Activated CD8-positive, alpha-beta memory T cell treated with anti-CD3 and anti-CD28 coated beads for 36 hours (primary cell): Measurements from ENCODE around the gene KRT40. TPM values are rescaled to one million over a fixed set of nuclear protein-coding genes. Genes with fewer than 3 reads are reported as not detected.

Experiments
- CTCF ChIA-PET: fragments of 350-600 bp; sonication (Branson Sonifier 250); formaldehyde crosslinking; loops from one replicate; lab custom pipeline; 2021; ENCODE audit warnings: antibody characterized with exemption; lab: Charles Lee
- POLR2A ChIA-PET: fragments of 350-600 bp; sonication (Branson Sonifier 250); formaldehyde crosslinking; loops from one replicate; lab custom pipeline; 2021; ENCODE audit warnings: antibody characterized with exemption; lab: Charles Lee
- total RNA-seq, 2 experiments: library from RNA; stranded (reverse); gene quantifications; one replicate each; pipeline ENCODE4 v1.2.3, GENCODE V29; 2021

Gene KRT40
- total RNA-seq, 2 experiments from 2014 or later = not detected

DNA sequence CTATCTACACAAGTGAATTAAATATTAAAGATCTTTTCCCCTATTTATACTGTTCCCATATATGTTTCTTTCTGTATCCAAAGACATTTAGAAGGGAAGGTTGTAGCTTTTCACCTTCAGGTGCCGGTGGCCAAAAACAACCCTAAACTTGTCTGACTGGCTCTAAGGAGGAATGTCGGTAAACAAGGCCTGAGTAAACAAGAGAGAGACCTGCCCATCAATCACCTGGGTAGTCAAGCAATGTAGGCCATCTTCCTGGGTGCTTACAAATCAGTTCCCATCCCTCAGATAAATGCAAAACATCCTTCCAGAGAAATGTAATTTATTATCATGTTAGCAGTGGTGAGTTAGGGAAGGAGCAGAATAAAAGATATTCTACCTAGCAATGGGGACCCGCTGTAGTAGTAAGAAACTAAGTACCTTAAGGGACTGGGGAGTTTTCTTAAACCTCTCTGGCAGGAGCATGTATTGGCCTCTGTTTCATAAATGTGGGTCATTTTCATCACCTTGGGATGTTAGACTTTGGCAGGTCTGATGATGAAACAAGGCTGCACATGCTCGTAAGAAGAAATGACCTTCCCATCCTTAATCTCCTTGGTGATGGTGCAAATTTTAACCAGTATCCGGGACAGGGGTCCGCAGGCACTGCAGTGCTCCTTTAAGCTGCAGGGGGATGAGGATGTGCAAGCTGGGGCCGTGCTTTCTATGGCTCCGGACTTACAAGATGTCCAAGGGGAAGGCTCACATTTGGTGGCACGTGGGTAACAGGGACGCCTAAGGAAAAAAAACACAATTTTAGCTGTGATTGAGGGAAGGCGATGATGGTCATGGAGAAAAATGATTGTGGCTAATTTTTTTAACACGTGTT is 25.8 kb downstream of the KRT40 start:
- CTCF ChIA-PET = no interaction called here
- POLR2A ChIA-PET = no interaction called here

DNA sequence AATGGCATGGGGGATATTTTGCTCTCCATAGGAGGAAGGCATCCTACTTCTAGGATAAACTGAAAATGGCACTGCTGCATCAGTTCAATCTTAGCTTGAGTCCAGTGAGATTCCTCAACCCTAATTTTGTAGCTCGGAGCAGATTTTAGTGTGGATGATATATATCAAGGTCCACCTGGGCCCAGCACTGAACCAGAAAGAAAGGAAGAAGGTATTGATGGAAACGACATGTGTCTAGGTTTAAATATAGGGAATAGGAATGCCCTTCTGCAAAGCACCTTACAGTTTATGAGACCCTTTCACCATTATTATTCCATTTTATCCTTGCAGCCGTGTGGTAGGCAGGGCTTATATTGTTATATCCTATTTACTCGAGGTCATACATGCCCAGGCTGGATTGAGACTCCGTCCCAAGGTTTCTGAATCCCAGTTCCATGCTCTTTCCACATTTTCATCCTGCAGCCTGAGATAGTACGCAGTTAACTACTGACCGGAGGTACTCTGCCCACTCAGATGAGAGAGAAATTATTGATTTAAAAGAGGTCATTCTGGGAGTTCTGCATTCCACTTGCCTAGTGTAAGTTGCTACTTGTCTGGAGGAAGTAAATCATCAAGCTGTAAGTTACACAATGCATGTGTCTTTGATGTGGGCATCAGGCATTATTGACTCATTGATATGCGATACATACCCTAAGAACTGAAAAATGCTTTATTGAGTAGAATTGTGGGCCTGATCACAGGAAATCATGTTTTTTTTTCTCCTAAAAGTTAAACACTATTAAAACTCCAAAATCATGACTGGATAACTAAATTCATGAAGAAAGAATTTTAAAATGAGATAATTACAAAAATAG is 27.5 kb downstream of the KRT40 start:
- CTCF ChIA-PET = no interaction called here
- POLR2A ChIA-PET = no interaction called here

DNA sequence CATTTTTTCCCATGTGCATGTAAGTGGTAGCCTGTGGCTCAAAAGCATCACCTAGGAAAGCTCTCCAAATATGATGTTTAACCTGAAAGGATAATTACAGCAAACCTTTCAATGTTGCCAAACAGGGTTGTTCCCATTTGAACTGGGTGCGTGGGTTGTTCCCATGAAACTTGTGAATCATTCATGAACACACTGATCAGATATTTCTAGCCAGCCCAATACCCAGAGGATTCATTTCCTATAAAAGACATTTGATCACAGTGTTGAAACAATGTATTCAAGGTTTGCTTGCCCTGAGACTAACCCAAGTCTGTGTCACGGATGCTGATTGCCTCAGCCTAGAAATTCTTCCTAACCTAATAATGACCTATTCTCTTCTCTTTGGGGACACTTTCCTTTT is 30.2 kb downstream of the KRT40 start:
- CTCF ChIA-PET = interaction anchor here (0.6 kb wide), 1 partner anchor 337 kb away, joined by 3 read pairs; no protein-coding TSS in a partner anchor
- POLR2A ChIA-PET = interaction anchor here (0.7 kb wide), 1 partner anchor 121 kb away, joined by 4 read pairs; no protein-coding TSS in a partner anchor

DNA sequence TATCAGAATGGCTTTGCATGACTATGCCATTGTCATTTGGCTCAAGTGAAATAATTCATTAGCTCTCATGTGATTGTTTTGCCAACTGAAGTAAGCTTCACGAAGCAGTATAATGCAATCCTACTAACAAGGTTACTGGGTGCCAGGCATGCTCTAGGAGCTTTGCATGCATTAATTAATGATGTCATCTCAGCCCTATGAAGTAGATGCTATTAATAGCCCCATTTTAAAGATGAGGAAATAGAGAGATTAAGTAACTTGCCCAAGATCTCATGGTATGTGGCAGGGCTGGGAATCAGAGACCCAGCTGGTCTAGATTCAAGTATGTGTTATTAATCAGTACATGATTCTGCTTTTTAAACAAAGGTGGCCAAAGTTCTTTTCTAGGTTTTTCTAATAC is 31.5 kb downstream of the KRT40 start:
- ChIA-PET POLR2A (no interaction called here), CTCF (interaction anchor here (1.0 kb wide), 1 partner anchor 710 kb away, joined by 3 read pairs; no protein-coding TSS in a partner anchor)

DNA sequence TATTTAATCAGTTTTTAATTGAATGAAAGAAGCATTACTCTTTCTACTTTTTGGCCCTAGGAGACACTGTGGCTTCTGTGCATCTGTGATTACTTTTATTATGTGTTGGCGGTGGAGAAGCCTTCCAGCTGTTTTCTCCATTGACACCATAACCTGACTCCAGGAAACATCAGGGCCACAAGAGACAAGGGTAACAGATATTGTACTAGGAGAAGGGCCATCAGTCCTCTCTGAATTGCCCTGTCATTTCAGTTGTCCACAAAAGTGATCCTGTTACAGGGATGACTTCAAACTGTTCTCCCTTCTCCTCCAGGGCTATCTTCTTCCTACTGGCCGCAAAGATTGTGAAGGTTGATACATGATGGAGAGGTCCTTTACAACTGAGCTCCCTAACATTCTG is 32.0 kb downstream of the KRT40 start:
- CTCF ChIA-PET = interaction anchor here (1.0 kb wide), 1 partner anchor 711 kb away, joined by 3 read pairs; no protein-coding TSS in a partner anchor
- POLR2A ChIA-PET = no interaction called here

DNA sequence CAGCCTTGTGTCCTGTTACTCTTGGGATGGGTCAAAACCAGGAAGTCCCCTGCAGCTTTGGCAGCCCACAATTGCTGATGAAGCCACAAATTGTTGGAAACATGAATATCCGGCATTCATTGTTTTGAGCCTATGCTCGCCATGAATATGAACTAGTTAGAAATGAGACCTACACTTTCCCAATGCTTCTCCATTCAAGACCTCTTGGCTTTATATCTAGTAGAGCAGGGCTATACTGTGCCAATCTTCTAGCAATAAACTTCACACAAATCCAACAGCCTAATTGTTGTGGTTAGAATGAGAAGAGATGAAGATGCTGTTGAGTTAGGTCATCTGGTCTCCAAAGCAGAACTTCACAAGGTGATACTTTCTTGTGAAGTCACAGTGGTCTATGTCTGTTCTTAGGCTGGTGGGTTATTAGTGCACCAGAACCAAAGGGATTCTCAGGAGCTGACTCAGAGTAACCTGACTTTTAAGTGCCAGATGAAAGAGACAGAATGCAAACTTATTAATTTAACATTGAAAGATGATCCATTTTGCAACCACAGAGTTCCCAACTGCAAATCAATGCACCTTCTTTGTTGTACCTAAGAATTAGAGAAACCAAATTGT is 33.0 kb downstream of the KRT40 start:
- POLR2A ChIA-PET = no interaction called here
- CTCF ChIA-PET = no interaction called here

DNA sequence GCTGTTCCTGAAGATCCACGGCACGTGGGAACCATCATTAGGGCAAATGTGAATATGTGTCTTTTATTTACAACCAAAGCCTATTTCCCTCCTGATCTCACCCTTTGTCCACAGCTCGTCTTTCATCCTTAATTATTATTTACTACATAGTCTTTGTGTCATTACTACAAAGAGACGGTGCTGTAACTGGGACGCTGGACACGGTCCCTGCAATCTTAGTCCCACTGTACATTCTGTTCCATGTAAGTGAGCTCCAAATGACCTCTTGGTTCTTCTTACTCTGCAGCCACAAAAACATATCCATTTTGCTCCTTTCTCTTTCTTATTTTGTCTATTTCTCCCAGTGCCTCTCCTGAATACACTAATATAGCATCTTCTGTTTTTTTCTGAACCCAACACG is 34.0 kb downstream of the KRT40 start:
- ChIA-PET POLR2A (no interaction called here), CTCF (no interaction called here)

DNA sequence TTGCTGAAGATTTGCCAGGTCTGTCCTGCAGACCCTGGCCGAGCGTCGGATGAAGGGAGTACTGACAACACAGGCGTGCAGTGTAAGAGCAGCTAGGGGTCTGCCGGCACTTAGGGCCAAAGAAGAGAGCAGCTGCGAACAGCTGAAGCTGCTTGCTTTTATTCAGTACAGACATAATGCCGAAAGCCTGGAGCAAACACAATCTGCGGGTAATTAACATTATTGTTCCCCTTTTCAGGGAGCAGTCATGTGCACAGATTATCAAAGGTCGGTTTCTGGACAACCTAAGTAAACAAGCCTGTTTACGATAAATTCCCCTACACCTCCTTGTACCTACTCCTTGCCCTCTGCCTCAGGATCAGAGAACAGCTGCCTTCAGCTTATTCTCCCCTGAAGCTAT is 34.7 kb downstream of the KRT40 start:
- ChIA-PET POLR2A (no interaction called here), CTCF (no interaction called here)

DNA sequence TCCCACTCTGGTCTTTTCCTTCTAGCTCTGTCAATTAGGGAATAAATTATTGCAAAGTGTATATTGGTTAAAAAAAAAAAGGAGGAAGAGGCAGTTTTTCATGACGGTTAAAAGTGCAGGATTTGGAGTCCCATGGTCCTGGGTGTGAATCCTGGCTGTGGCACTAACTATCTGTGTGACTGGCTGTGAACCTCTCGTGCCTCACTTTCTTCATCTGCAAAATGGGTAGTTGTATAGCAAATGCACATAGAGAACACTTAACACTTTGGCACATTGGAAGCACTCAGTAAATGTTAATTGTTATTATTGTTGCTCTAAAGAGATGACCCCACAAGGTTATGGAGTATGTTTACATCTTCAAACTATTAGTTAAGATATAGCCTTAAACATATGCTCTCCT is 36.2 kb downstream of the KRT40 start:
- ChIA-PET CTCF (no interaction called here), POLR2A (no interaction called here)

DNA sequence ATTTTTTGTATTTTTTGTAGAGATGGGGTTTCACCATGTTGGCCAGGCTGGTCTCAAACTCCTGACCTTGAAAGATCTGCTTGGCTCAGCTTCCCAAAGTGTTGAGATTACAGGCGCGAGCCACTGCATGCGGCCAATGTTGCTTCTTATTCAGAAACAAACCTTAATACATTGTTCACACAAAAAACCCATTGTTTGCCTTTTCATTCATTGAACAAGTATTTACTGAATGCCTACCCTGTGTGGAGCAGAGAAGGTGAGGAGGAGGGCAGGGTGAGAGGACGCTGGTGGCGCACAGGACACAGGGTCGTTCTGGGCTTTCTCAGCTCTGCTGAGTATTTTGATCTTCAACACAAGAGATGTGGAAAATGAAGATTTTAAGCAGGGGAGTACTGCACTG is 38.7 kb downstream of the KRT40 start:
- ChIA-PET CTCF (no interaction called here), POLR2A (no interaction called here)

DNA sequence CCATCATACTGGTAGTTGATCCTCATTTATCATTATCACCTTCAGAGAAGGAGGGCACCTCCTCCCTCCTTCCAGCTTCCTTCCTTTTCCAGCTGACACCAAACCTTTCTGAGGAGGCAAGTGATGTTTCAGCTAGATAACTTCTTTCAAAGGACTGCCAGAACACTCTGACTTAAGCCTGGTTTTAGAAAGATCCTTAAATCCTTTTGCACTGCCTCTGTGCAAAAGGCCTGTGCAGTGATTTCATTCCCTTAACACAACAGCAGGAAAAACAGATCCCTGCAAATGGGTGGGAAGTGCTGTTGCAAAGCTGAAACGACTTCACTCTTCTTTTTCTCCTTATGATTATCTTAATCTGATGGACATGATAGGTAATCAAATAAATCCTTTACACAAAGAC is 39.6 kb downstream of the KRT40 start:
- CTCF ChIA-PET = interaction anchor here (0.5 kb wide), 1 partner anchor 40 kb away, joined by 4 read pairs; no protein-coding TSS in a partner anchor
- POLR2A ChIA-PET = no interaction called here

DNA sequence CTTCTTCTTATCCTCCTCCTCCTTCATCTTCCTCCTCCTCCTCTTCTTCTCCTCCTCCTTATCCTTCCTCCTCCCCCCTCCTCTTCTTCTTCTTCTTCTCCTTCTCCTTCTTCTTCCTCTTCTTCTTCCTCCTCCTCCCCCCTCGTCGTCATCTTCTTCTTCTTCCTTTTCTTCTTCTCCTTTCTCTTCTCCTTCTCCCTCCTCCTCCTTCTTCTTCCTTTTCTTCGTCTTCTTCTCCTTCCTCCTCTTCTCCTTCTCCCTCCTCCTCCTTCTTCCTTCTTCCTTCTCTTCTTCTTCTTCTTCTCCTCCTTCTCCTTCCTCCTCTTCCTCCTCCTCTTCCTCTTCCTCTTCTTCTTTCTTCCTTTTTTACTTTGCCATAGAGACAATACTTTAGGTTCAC is 41.6 kb downstream of the KRT40 start:
- POLR2A ChIA-PET = no interaction called here
- CTCF ChIA-PET = no interaction called here

DNA sequence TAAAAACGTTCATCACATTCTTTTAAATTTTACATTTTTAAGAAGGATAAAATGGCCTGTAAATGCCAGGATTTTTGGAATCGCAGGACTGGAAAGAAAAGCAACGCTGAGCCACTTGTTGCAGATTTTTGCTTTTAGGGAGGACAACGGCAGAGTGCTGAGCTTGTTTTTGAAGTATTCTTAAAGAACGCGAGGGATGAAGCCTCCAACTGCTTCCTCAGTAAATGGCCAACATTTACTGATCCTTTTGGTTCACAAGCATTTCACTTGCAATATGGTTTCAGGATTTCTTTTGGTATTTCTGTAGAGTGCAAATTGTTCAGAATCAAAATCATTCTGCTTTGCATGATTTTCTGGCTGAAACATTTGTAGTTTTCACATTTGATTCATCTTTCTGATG is 43.9 kb downstream of the KRT40 start:
- POLR2A ChIA-PET = no interaction called here
- CTCF ChIA-PET = no interaction called here

DNA sequence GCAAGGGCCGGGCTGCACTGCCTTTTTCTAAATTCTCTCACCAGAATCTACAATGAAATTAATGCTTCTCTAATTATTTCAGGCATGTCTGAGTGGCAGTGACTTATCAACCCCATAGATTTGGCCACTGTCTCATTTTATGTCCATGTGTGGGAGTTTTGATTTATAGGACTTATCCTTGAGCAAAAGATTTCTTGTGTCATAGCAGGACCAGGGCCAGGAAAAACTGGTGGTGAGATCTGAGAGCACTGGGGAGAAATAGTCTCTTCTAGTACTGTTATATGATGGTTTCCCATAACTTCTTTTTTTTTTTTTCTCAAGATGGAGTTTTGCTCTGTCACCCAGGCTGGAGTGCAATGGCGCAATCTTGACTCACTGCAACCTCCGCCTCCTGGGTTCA is 45.1 kb downstream of the KRT40 start:
- ChIA-PET POLR2A (no interaction called here), CTCF (no interaction called here)

DNA sequence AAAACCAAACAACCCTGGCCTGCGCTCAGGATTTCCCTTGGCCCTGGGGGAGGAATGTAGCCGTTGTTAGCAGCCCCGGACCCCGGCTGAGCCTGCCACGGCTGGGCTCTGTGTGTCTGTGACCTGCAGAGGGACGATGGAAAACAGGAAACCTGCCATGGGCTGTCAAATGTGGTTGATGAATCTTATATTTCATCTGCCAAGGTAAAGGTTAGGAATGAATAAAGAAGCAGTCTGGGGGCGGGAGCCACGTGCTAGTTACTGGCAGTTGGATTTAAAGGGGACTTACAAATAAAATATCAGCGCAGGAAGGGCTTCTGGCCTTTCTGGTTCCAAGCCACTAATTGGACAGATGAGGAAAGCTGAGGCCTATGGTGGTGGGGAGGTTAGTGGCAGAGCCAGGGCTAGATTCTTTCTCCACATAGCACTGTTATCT is 46.7 kb downstream of the KRT40 start, which contains the start of gene KRT23:
Gene KRT23 (minus strand): TSS at position 263 of the 436 bp plus-strand sequence. CDS start 1,043 bp downstream, outside the sequence.
- CTCF ChIA-PET = no interaction called here
- POLR2A ChIA-PET = no interaction called here

DNA sequence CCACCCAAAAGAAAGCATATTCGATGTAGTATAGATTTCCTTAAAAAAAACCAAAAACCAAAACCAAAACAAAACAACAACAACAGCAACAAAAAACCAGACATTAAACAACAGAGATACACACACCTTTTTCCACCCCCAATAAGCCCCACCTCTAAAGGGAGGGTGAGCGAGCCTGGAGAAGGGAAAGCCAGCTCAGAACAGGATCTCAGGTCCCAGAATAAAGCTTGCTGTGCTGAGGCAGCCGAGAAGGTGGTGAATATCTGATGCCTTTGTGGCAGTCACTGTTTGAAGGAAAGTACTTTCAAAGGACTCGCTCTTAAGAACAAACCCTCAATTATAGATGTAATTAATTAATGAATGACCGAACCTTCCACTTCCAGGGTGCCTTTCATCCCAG is 47.1 kb downstream of the KRT40 start:
- ChIA-PET POLR2A (no interaction called here), CTCF (no interaction called here)

DNA sequence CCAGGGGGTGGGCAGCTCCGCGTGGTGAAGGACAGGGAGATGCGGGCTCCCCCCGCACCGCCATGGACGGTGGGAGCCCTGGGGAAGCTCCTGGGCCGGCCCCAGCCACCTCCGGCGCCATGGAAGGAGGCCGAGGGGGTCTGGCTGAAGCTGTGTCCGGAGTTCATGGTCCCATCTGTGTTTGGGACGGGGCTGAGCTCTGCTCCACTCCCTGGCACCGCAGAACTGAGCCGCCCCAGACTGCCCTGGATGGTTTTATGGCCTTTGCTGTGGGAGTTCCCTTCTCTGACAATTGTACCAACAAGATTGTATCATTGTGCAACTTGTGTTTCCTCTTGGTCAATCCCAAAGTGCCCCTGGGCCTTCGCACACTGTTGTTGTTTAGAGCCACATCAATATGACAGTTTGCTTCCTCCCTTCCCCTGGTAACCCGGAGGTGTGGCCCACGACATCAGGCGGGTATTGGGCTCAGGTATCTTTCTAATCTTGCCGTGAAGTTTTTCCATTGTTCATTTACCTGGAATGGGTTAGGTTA is 47.6 kb downstream of the KRT40 start:
- ChIA-PET CTCF (no interaction called here), POLR2A (no interaction called here)

DNA sequence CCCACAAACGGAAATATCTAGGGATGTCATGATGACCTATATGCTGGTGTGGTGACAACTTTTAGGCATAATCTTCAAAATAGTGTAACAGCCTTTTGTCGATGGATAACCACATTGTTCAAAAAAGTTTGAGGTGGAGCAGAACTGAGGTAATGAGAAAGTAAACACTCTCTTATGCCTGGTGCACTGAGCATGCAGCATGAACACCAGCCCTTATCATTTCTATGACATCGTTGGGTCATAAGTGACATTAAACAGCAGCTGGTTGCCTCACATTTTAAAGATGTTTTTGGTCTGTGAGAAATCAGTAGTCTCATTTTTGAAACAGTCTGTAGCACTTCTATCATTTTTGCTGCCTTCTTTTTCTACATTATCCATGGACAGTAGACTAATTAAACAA is 48.5 kb downstream of the KRT40 start:
- CTCF ChIA-PET = no interaction called here
- POLR2A ChIA-PET = no interaction called here

DNA sequence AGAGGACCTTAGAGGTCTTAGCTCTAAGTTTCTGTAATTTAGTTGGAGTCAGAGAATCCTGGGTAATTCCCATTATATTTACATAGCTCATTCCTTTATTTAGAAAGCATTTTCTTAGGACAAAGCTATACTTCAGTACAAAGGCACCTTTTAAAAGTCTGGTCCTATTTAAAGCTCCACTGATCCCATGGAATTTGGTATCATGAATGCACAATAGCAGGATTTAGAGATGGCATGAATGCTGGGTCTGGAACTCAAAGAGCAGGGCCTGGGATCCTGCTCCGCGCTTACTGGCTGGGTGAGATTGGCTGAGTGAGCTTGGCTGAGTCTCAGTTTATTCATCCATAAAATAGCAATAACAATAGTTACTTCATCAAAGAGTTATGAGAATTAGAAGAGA is 51.5 kb downstream of the KRT40 start:
- POLR2A ChIA-PET = no interaction called here
- CTCF ChIA-PET = no interaction called here

DNA sequence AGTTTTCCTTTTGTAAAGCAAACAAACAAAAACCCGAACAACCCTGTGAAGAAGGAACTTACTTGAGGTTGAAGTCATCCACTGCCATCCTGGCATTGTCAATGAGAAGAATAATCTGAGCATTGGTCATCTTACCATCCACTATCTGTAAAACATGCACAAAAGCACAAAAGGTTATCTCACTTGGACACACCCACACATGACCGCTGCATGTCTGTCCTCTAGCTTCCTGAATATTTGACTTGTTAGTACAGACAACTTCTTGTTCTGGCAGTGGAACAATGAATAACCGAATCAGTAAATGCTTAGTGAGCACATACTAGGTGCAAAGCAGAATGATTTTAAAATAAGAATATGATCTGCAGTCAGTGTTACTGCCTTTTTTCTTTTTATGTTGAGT is 52.8 kb downstream of the KRT40 start:
- ChIA-PET POLR2A (no interaction called here), CTCF (no interaction called here)
